ENCODE data around the gene C1orf50.
"Not testable (repeated sequence)": the region's sequence is repeated elsewhere in the genome, so short reads cannot be mapped to it uniquely, and the experiment has no call there.

Gene C1orf50

GRCh38 chr1:42740851-42741580 lies 26.0 kb upstream of the C1orf50 start:
- no peak for DNase-seq

DNA sequence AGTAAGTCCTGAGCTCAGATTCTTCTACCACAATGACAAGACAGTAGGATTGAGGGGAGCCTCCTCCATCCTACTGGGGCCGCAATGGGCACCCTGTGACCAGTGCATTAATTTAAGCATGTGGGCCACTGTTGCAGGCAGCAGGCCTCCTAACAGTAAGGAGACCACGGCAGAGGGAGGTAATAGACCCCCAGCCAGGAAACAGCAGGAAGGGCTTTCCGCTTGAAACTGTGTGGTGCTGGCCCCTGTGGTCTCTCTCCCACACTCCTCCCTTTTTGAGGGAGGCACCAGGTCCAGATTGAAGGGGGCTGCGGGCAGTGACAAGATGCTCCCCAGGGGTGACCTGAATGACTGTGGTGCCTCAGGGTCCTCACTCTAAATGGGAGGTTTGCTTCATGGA lies 25.3 kb upstream of the C1orf50 start:
- DNase-seq = no peak

GRCh38 chr1:42742141-42742540 lies 24.9 kb upstream of the C1orf50 start:
- DNase-seq = no peak

DNA sequence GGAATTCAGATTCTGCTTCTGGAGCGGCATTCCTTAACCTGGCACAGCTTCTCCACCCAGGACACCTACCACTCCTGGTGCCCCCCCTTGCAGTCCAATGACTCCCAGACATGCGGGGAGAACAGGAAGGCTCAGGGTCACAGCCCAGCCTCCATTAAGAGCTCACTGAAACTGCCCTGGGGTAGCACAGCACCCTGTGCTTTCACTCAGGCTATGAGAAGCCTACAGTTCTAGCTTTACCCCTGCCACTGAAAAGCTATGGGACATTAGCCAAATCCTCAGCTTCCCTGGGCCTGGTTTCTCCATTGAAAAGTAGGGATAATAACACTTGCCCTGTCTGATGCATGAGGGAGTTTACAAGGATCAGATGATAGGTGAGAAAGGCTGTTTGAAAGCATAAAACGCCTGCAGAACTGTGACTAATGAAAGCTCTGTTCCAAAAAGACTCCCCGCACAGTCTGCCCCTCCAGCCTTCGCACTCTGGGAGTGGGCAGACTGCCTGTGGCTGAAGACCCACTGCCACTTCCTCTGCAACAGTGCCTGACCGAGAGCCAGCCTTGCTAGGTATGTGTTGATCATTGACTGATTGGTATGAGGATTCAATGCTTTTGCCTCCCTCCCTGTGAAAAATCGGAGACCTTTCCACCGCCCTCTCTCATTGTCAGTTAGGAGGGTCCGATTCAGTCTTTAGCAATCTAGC lies 24.3 kb upstream of the C1orf50 start:
- DNase-seq = no peak

DNA sequence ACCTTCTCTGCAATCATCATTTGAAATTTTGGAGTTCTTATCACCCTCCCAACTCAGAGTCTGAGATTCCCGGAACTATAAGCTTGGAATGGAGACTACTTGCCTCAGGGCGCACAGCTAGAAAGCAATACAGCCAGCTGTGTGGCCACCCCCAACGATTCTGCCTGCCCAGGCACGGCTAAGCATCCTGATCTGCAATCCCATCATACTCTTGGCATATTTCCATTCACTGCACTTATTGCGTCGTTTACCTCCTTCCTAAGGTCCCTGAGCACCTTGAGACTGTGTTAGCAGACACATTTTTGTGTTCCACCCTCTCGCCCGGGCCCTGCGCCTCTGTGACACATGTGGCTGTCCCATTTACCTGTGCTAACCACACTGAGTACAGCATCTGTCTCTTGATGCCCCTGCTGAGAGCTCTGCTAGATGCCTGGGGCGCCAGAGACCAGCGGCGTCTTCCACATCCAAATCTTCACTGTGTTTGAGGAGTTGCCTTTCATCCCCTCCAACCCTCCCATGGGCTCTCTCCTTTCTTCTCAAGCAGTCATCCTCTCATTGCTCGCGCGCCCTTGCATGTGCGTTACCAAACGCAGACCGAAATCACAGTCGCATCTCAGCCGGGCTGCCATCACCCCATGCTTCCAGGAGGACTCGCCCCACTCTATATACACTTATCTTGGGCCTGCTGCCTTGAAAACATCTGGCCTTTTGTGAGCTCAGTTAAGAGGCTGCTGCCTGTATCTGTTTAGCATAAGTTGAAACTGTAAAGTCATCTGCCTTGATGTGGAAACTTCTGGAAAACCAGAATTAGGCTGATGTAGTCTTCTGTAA lies 23.5 kb upstream of the C1orf50 start:
- no peak for DNase-seq

- no peak for DNase-seq
Observed at GRCh38 chr1:42744148-42744413, 23.0 kb upstream of the C1orf50 start.

- DNase-seq = no peak
Observed at GRCh38 chr1:42745851-42746250, 21.2 kb upstream of the C1orf50 start.

DNA sequence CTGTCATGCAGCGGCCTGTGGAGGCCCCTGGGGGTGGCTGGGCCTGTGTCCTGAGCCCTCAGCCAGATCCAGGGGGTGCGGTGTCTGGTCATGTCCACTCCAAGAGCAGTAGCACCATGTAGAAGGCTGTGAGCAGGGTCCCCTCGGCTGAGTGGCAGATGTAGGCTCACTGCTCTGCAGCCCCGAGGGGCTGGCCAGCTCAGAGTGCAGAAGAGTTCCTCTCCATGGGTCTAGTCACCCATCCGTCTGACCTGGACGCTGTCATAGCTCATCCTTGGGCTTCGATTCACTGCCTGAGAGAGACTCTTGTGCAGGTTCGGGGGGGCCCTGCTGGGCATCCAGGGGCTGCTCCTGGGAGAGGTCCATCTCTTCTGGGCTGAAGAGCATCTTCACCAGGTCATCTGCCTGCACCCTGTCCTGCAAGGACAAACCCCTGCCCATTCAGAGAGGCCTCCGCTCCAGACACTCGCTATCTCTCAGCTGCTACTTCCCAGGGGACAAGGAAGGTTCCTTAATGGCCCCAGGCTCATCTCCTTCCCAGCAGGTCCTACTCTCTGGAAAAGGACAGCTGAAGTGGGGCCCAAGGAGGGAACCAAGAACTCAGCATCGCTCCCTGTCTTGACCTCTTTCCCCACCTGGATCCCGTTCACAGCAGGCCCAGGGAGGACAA lies 20.5 kb upstream of the C1orf50 start:
- no peak for DNase-seq

GRCh38 chr1:42747125-42747524 lies 19.9 kb upstream of the C1orf50 start:
- DNase-seq = peak; percentile 54

- DNase-seq = no peak
Observed at GRCh38 chr1:42748021-42748420, 19.0 kb upstream of the C1orf50 start.

DNA sequence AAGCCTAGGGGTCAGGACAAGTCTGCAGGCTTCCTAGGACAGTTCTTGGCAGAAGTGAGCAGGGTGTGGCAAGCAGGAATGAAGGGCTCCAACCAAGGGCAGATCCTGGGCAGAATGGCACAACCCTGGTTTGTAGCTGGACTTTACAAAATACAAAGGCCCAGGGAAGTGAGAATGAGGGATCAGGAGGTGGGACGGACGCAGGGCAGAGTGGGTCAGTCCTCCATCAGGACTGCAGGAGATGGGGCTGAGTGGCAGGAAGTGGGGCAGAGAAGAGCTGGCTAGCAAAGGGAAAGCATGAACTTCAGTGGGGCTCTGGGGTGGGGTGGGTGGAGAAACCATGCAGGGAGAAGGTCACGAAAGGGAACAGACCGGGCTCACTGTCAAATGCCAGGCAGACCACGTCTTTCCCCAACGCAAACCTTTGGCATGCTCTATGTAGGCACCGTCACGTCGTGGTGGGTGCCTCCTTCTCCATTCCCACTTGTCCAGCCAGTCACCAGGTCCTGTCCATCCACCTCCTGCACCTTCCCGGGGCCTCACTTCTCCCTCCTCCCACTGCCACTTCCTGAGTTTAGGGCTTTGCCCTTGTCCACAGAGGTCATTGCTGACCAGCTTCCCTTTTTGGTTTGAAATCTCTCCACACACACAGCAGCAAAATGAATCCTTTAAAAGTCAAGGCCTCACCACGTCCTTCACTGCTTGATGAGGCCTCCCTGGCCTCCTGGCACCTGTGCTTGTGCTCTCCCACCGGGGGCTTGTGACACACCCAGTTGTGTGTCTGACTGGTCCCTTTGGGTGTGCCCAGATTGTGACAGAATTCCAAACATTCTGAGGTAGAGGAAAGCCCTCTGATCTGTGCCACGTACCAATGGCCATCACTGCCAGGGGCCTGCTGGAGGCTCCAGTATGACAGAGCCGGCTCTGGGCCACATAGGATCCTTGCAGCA lies 18.3 kb upstream of the C1orf50 start:
- DNase-seq = no peak

DNA sequence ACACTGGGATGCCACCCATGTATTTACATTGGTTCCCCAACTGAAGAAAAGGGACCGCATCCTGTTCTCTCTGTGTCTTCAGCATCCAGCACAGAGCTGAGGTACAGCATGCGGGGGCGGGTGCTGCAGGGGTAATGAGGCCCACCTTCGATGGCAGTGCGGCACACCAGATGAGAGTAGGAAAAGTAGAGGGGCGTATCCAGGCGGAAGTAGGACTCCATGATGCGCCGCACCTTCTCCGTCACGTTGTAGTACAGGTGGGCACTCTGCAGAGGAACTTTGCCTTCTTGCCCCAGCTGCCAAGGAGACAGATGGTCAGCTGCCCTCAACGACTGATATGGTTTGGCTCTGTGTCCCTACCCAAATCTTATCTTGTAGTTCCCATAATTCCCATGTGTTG lies 17.0 kb upstream of the C1orf50 start:
- no peak for DNase-seq

GRCh38 chr1:42751511-42752070 lies 15.5 kb upstream of the C1orf50 start:
- DNase-seq = not testable (repeated sequence)

DNA sequence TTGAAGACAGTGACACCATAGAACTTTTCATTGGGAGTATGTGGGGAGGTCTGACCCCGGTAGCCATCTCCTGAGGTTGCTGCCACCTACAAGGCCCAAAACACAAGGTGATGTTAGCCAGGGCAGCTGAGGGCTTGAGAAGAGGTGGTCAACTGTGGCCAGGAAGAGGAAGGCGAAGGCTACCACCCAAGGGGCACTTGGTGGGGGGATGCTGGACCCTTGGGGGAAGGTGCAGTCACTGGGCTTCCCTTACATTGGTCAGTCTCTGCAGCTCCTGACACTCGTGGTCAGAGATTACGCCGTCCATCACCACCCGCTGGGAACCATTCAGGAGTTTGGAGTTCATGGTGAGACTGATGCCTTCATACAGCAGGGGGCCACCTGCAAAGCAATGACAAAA lies 14.8 kb upstream of the C1orf50 start:
- DNase-seq = no peak

DNA sequence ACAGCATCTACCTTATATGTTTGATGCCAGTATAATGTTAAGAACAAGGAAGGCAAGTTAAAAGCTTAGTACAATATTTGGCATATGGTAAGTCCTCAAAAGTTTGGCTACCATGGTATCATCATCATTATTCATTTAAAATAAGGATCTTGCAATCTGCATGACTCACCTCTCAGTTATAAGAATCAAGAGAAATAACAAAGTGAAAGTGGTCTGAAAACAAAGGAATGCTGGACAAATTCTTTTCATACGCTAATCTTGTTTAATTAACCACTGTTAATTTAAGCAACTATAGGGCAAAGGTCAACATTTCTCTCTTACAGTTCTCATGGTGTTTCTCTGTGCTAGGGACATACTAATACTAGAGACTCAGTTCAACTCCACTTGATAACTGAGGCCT lies 14.0 kb upstream of the C1orf50 start:
- no peak for DNase-seq

DNA sequence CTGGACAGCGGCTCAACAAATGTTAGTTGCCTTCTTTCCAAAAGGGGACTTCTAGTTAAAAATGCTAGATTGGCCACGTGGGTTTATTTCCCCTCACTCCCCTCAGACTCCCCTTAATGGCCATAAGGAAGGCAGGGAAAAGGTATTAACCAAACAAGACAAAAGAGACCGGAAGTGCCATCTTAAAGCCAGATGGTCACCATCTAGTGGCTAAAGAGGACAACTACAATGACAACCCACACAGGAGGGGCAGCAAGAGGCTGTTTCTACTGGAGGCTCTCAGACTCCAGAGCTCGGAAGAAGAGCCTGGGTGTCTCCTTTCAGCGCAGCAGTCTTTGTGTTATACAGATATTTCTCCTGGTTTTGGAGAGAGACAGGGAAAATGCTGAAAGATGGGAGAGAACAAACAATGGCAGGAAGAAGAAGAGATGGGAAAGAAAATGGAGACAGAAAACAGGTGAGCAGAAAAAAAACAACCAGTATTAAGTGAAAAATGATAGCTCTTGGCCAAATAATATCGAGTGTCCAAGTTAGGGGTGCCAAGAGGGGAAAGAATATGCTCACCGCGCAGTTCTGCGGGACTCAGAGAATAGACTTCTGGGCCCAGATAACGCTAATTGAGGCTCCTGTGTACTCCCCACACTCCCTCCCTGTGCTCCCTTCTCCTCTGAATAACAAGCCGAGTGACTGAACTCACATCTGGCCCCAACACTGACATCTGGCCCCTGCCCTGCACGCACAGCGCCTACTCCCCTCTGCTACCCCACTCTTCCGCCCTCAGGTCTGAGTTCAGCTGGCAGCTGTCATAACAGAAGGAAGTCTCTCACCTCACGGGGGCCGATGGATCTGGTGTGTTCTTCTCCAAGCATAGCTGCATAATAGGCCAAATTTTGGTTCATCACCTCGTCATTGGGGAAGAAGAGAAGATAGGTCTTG lies 9.8 kb upstream of the C1orf50 start:
- no peak for DNase-seq

GRCh38 chr1:42757892-42758275 lies 9.2 kb upstream of the C1orf50 start:
- DNase-seq = no peak

DNA sequence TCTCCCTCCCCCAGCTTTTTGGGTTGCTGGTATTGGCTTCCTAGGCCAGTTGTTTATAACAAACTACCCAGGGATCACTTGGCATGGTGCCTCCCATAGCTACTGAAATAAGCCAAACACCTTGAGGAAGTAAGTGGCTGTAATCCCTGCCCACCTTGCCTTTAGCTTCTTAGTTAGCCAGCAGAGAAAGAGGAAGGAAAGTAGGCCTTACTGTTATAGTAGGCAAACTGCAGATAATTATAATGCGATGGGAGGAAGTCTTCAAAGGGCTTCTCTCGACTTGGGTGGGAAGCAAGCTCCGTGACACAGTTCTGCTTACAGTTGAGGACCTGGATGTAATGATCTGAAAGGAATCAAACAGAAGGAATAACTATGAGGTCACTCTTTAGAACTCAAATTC lies 8.4 kb upstream of the C1orf50 start:
- no peak for DNase-seq

GRCh38 chr1:42759114-42759513 lies 7.9 kb upstream of the C1orf50 start:
- DNase-seq = no peak

DNA sequence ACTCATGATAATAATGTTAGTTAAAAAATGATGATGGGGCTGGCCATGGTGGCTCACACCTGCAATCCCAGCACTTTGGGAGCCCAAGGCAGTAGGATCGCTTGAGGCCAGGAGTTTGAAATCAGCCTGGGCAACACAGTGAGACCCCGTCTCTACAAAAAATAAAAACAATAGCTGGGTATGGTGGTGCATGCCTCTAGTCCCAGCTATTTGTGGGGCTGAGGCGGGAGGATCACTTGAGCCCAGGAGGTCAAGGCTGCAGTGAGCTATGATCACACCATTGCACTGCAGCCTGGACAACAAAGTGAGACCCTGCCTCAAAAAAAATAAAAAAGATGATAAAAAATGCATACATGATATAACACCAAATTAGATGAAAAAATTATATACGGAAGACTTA lies 5.5 kb upstream of the C1orf50 start:
- no peak for DNase-seq

- no peak for DNase-seq
Observed at GRCh38 chr1:42762269-42762668, 4.8 kb upstream of the C1orf50 start.
